Loucy (cell line): ENCODE measurements around the gene OR5A2.

ENCODE experiments used
- H2AFZ ChIP-seq: fragments of 200-600 bp; sonication (generic); 2 replicates; pipeline ENCODE4 v1.6.0; 2016; ENCODE audit warnings: antibody characterized with exemption, mild to moderate bottlenecking, low read length, moderate library complexity
- H3F3A ChIP-seq: fragments of 200-600 bp; 2 replicates; pipeline ENCODE4 v1.6.0; 2016; ENCODE audit warnings: antibody characterized with exemption, low read depth, mild to moderate bottlenecking
- H3K27me3 ChIP-seq: fragments of 200-600 bp; sonication (generic); 2 replicates; pipeline ENCODE4 v1.6.1; 2014; ENCODE audit warnings: low read length, mild to moderate bottlenecking; ENCODE audit not compliant: insufficient read depth, poor library complexity, severe bottlenecking
- H3K36me3 ChIP-seq: fragments of 200-600 bp; sonication (generic); 2 replicates; pipeline ENCODE4 v1.6.1; 2016; ENCODE audit warnings: low read length; ENCODE audit not compliant: insufficient read depth
- H3K4me1 ChIP-seq: fragments of 200-600 bp; sonication (generic); 2 replicates; pipeline ENCODE4 v1.5.1; 2014; ENCODE audit warnings: low read length, mild to moderate bottlenecking; ENCODE audit not compliant: insufficient read depth, poor library complexity, severe bottlenecking
- H3K4me2 ChIP-seq: fragments of 200-600 bp; sonication (generic); 2 replicates; pipeline ENCODE4 v1.6.0; 2014; ENCODE audit warnings: antibody characterized with exemption, low read length, low read depth, mild to moderate bottlenecking; ENCODE audit not compliant: poor library complexity, severe bottlenecking
- H3K4me3 ChIP-seq: fragments of 200-600 bp; sonication (generic); 2 replicates; pipeline ENCODE4 v1.5.1; 2014; ENCODE audit warnings: low read length, mild to moderate bottlenecking, mixed read lengths; ENCODE audit not compliant: poor library complexity, severe bottlenecking
- H3K79me2 ChIP-seq: fragments of 200-600 bp; sonication (generic); 2 replicates; pipeline ENCODE4 v1.6.1; 2014; ENCODE audit warnings: low read length; ENCODE audit not compliant: insufficient read depth
- H3K9ac ChIP-seq: fragments of 200-600 bp; sonication (generic); 2 replicates; pipeline ENCODE4 v1.6.0; 2014; ENCODE audit warnings: mild to moderate bottlenecking, low read depth, low read length, moderate library complexity; ENCODE audit not compliant: poor library complexity, severe bottlenecking
- H3K9me2 ChIP-seq: fragments of 200-600 bp; sonication (generic); replicated peaks from 2 replicates; pipeline ENCODE4 v1.6.1; 2016; ENCODE audit warnings: low read depth, low read length, mixed read lengths
- H3K9me3 ChIP-seq: fragments of 200-600 bp; sonication (generic); 2 replicates; pipeline ENCODE4 v1.6.1; 2014; ENCODE audit warnings: mild to moderate bottlenecking, antibody characterized with exemption, low read length, low read depth; ENCODE audit not compliant: insufficient read depth
- H4K20me1 ChIP-seq: fragments of 200-600 bp; sonication (generic); 2 replicates; pipeline ENCODE4 v1.6.0; 2014; ENCODE audit warnings: antibody characterized with exemption, low read length, mild to moderate bottlenecking; ENCODE audit not compliant: insufficient read depth, poor library complexity, severe bottlenecking
- CTCF ChIP-seq: fragments of 200-600 bp; sonication (generic); conservative IDR thresholded peaks from 2 replicates; pipeline ENCODE4 v1.5.1; 2014; ENCODE audit warnings: mild to moderate bottlenecking, antibody characterized with exemption, low read length
- EZH2phosphoT487 ChIP-seq: fragments of 200-600 bp; IDR thresholded peaks from 2 replicates; pipeline ENCODE4 v1.6.1; 2018; ENCODE audit warnings: antibody characterized with exemption, mild to moderate bottlenecking, moderate library complexity, borderline replicate concordance

The OR5A2 gene

GRCh38 chr11:59423835-59424234 lies 2.4 kb downstream of the OR5A2 start:
- TF ChIP-seq CTCF: no peak
- Histone ChIP-seq H3K36me3 (no peaks in the 10 kb centered on the region), H3F3A (no peaks in the 10 kb centered on the region), H3K4me1 (no peaks in the 10 kb centered on the region), H2AFZ (no peak overlapping the region), H3K4me2 (no peak overlapping the region), H3K27me3 (no peaks in the 10 kb centered on the region), H3K9me2 (no peaks in the 10 kb centered on the region), H3K79me2 (no peaks in the 10 kb centered on the region), H3K9me3 (no peaks in the 10 kb centered on the region), H3K4me3 (no peak overlapping the region), H4K20me1 (no peaks in the 10 kb centered on the region), H3K9ac (no peak overlapping the region)

- no peaks in the 10 kb centered on the region for H3F3A ChIP-seq
- no peaks in the 10 kb centered on the region for H3K9me2 ChIP-seq
- no peak overlapping the region for H2AFZ ChIP-seq
- TF ChIP-seq CTCF (no peak), EZH2phosphoT487 (no peak)
- H3K4me3 ChIP-seq: no peak overlapping the region
- no peaks in the 10 kb centered on the region for H4K20me1 ChIP-seq
- H3K9ac ChIP-seq: no peak overlapping the region
- H3K36me3 ChIP-seq: no peaks in the 10 kb centered on the region
- H3K4me2 ChIP-seq: no peak overlapping the region
- no peaks in the 10 kb centered on the region for H3K9me3 ChIP-seq
- H3K4me1 ChIP-seq: no peaks in the 10 kb centered on the region
- H3K27me3 ChIP-seq: no peaks in the 10 kb centered on the region
- no peaks in the 10 kb centered on the region for H3K79me2 ChIP-seq
Observed at GRCh38 chr11:59418156-59418555, 8.1 kb downstream of the OR5A2 start.

GRCh38 chr11:59417023-59417422 lies 9.2 kb downstream of the OR5A2 start:
- Histone ChIP-seq H3K9me3 (no peaks in the 10 kb centered on the region), H4K20me1 (no peaks in the 10 kb centered on the region), H3K9me2 (no peaks in the 10 kb centered on the region), H3K27me3 (no peaks in the 10 kb centered on the region), H3K4me2 (no peak overlapping the region), H2AFZ (no peak overlapping the region), H3K4me3 (no peak overlapping the region), H3K4me1 (no peaks in the 10 kb centered on the region), H3K36me3 (no peaks in the 10 kb centered on the region), H3K9ac (no peak overlapping the region), H3K79me2 (no peaks in the 10 kb centered on the region), H3F3A (no peaks in the 10 kb centered on the region)
- TF ChIP-seq EZH2phosphoT487 (no peak), CTCF (no peak)
